Stimulated activated CD8-positive, alpha-beta memory T cell treated with anti-CD3 and anti-CD28 coated beads, Interleukin-4, amount 100 ng/mL, for 1 hour (primary cell): Measurements from ENCODE around the gene HOXA9.

Source experiments
- DNase-seq, 2 donors: peaks; one replicate each; pipeline ENCODE4 v3.0.0-alpha.2; 2020; ENCODE audit warnings: low read depth in 2 of 2, low spot score in 1 of 2

Gene HOXA9

GRCh38 chr7:27165996-27166530 lies 726 bp upstream of the HOXA9 start:
- no peak for DNase-seq

- no peak for DNase-seq
These were observed 809 bp downstream of the HOXA9 start for GRCh38 chr7:27164367-27165088.

- no peak for DNase-seq
These were observed 1.3 kb downstream of the HOXA9 start for GRCh38 chr7:27164045-27164366.

GRCh38 chr7:27163288-27164044 lies 1.9 kb downstream of the HOXA9 start:
- DNase-seq = no peak

GRCh38 chr7:27162561-27163287 lies 2.6 kb downstream of the HOXA9 start:
- no peak for DNase-seq

- no peak for DNase-seq
These were observed 3.4 kb downstream of the HOXA9 start for GRCh38 chr7:27161721-27162560.

GRCh38 chr7:27161214-27161720 lies 4.1 kb downstream of the HOXA9 start:
- no peak for DNase-seq

- peak; percentile 77 to 80 for DNase-seq
These were observed 4.7 kb downstream of the HOXA9 start for GRCh38 chr7:27160546-27161213.

GRCh38 chr7:27160145-27160545 lies 5.2 kb downstream of the HOXA9 start:
- DNase-seq = no peak

GRCh38 chr7:27159266-27160144 lies 5.8 kb downstream of the HOXA9 start:
- DNase-seq = no peak

GRCh38 chr7:27158436-27159265 lies 6.7 kb downstream of the HOXA9 start:
- no peak for DNase-seq

- no peak for DNase-seq
These were observed 7.5 kb downstream of the HOXA9 start for GRCh38 chr7:27157702-27158431.

GRCh38 chr7:27156916-27157701 lies 8.2 kb downstream of the HOXA9 start:
- DNase-seq = no peak

- DNase-seq = no peak
These were observed 8.8 kb downstream of the HOXA9 start, which contains the start of gene HOXA7 for GRCh38 chr7:27156508-27156898. TSS of gene HOXA7 (minus strand) at chr7:27156675. CDS start at chr7:27156545, 130 bp downstream.

GRCh38 chr7:27155816-27156507 lies 9.4 kb downstream of the HOXA9 start:
- no peak for DNase-seq
